Measurements from ENCODE around the gene SH3TC1.

- TF ChIP-seq POLR2A (IDR thresholded peaks at IDR 0.05; ENCODE audit: low read length) (no peak), CBX2 (IDR thresholded peaks at IDR 0.05; ENCODE audit: borderline replicate concordance, low read depth) (no peak), CTCF (IDR thresholded peaks at IDR 0.05) (no peak), SREBF2 (IDR thresholded peaks at IDR 0.05) (no peak), RAD21 (conservative IDR thresholded peaks at IDR 0.05 in 1 of 2, IDR thresholded peaks at IDR 0.05 in 1 of 2) (no peak), USF2 (IDR thresholded peaks at IDR 0.05) (no peak), EP300 (IDR thresholded peaks at IDR 0.05) (no peak), KDM5A (IDR thresholded peaks at IDR 0.05) (no peak), REST (IDR thresholded peaks at IDR 0.05) (no peak), BHLHE40 (IDR thresholded peaks at IDR 0.05; ENCODE audit: low read depth, low read length) (no peak), BCL3 (IDR thresholded peaks at IDR 0.05) (no peak), SMC3 (IDR thresholded peaks at IDR 0.05) (no peak), RARB (CRISPR knock-in tag; IDR thresholded peaks at IDR 0.05) (no peak)
These were observed 48.7 kb upstream of the SH3TC1 start for GRCh38 chr4:8150152-8151090.
